SK-N-SH treated with all-trans-retinoic acid at 6 μM for 48 hours (cell line): ENCODE measurements around the gene FBXL13.

Experiments used
- OSR1 ChIP-seq: fragments of 250-450 bp; sonication (Bioruptor Pico); IDR thresholded peaks from 2 replicates; pipeline ENCODE4 v1.8.0; 2022; ENCODE audit warnings: moderate library complexity, mild to moderate bottlenecking, inconsistent platforms
- RARB ChIP-seq: fragments of 250-450 bp; sonication (Bioruptor Pico); IDR thresholded peaks from 2 replicates; pipeline ENCODE4 v1.8.0; 2021; ENCODE audit warnings: mild to moderate bottlenecking, moderate library complexity
- TCF4 ChIP-seq: fragments of 250-450 bp; sonication (Bioruptor Pico); IDR thresholded peaks from 2 replicates; pipeline ENCODE4 v1.8.0; 2021; ENCODE audit warnings: mild to moderate bottlenecking, moderate library complexity, borderline replicate concordance
- ZC3H10 ChIP-seq: fragments of 250-450 bp; sonication (Bioruptor Pico); IDR thresholded peaks from 2 replicates; pipeline ENCODE4 v1.5.1; 2021; ENCODE audit warnings: mild to moderate bottlenecking, moderate library complexity
- ZFP30 ChIP-seq: fragments of 450-650 bp; formaldehyde crosslinking; IDR thresholded peaks from 2 replicates; pipeline ENCODE4 v1.5.0; 2022; ENCODE audit warnings: mild to moderate bottlenecking, moderate library complexity

DNA sequence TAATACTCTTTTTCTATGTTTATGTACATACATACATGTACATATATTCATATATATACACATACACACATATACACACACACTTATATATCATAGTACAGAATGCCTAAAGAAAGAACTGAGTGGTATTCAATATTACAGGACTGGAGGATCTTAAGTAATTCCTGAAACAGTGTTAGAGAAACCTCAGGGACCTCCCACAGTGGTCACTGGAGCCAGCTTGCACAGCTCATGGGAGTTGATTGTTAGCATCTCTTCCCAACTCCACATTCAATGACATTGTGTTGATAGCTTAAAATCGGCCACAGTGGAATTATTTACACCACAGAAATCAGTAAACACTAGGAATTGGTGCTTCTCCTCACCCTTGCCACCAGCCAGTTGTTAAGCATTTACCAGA, 155.8 kb downstream of the FBXL13 start:
- TF ChIP-seq ZC3H10 (CRISPR knock-in tag) (no peak), RARB (no peak), OSR1 (CRISPR knock-in tag) (no peak), TCF4 (CRISPR knock-in tag) (no peak), ZFP30 (CRISPR knock-in tag) (no peak)
